ENCODE measurements around the gene EYA3. TPM values are rescaled to one million over a fixed set of nuclear protein-coding genes. Genes with fewer than 3 reads are reported as not detected.

EYA3 gene
- total and polyA plus RNA-seq, 2 donors (not counting 3 experiments of a cell fraction or from before 2014, with no cell fraction given): 12.7 to 33.0 TPM

- CTCF ChIA-PET: interaction anchor here (1.0 kb wide), 1 partner anchor 17 kb away, joined by 3 read pairs; no protein-coding TSS in a partner anchor
- intact Hi-C loops (cut with micrococcal nuclease): no loop called here
Measured at GRCh38 chr1:27957655-27958054, 130.8 kb downstream of the EYA3 start.

DNA sequence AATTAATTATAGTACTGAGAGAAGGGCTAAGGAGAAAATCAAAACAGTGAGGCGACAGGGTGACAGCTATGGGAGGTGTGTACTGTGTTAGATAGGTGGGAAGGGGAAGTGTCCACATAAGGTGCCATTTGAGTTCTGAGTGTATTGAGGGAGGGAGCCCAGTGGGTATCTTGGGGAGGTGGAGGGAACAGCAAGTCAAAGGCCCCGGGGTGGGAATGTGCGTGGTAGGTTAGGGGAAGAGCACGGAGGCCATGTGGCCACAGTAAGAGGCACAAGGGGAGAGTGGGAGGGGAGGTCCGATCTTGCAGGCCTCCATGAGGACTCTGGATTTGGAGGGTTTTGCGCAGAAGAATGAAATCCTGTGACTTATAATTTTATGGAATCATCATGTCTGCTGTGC lies 131.6 kb downstream of the EYA3 start:
- no peaks in the 10 kb centered on the region for H4K20me1 ChIP-seq (replicated peaks; ENCODE audit: control insufficient read depth, extremely low read depth, insufficient read depth, low read length)
- intact Hi-C loops (cut with micrococcal nuclease): no loop called here
- H3K79me2 ChIP-seq (ENCODE audit: control insufficient read depth, insufficient read depth, low read length): no peaks in the 10 kb centered on the region
- no peaks in the 10 kb centered on the region for H3K9me1 ChIP-seq (replicated peaks; ENCODE audit: control insufficient read depth, extremely low read depth, insufficient read depth, low read length)
- CTCF ChIA-PET: interaction anchor here (1.0 kb wide), 1 partner anchor 16 kb away, joined by 3 read pairs; no protein-coding TSS in a partner anchor
- peaks cover 18% of the 10 kb centered on the region for H3K4me1 ChIP-seq (ENCODE audit: control insufficient read depth, extremely low read depth, insufficient read depth, low read length)
- no peak overlapping the region for H2AFZ ChIP-seq (ENCODE audit: low read depth, low read length)
- H3K27ac ChIP-seq (ENCODE audit: insufficient read depth, low read depth, low read length): no peak overlapping the region
- DNase-seq (ENCODE audit: low read depth, low spot score) (no peak), FAIRE-seq (no peak)
- H3K36me3 ChIP-seq (ENCODE audit: control insufficient read depth in 2 of 2, extremely low read depth in 1 of 2, insufficient read depth in 2 of 2, low read length in 2 of 2): no peaks in the 10 kb centered on the region
- H3K9me3 ChIP-seq (replicated peaks; ENCODE audit: control insufficient read depth, insufficient read depth, low read length): no peaks in the 10 kb centered on the region
- no peak for TF ChIP-seq MYC (IDR thresholded peaks at IDR 0.05; ENCODE audit: low read depth, low read length)
- H3K4me3 ChIP-seq (replicated peaks in 1 of 3; ENCODE audit: insufficient read depth in 1 of 3, low read depth in 1 of 3, low read length in 3 of 3): no peak overlapping the region
- H3K27me3 ChIP-seq (ENCODE audit: control insufficient read depth in 2 of 2, insufficient read depth in 2 of 2, low read length in 2 of 2): peaks cover 0 to 2% of the 10 kb centered on the region in 2 experiments
- BruUV-seq (replicated peaks): no TSS peak
- POLR2A ChIA-PET: no interaction called here
- dilution Hi-C loops (cut with MboI; ENCODE audit: extremely low pct_ligation_motif_present, low sequenced_read_pairs): no loop called here
- H3K4me2 ChIP-seq (ENCODE audit: insufficient read depth, low read length): no peak overlapping the region
- no peak overlapping the region for H3K9ac ChIP-seq (replicated peaks; ENCODE audit: extremely low read depth, insufficient read depth, low read length)

More at GRCh38 chr1:27957655-27958054, 130.8 kb downstream of the EYA3 start:
- no peak overlapping the region for H2AFZ ChIP-seq (ENCODE audit: low read depth, low read length)
- DNase-seq (ENCODE audit: low read depth, low spot score) (no peak), FAIRE-seq (no peak)
- H3K27ac ChIP-seq (ENCODE audit: insufficient read depth, low read depth, low read length): no peak overlapping the region
- TF ChIP-seq FOS (IDR thresholded peaks at IDR 0.05; ENCODE audit: borderline replicate concordance, insufficient read depth, low read length): no peak
- no peak for TF ChIP-seq POLR2A (IDR thresholded peaks at IDR 0.05; ENCODE audit: low read depth, low read length)
- TF ChIP-seq JUN (IDR thresholded peaks at IDR 0.05; ENCODE audit: borderline replicate concordance, insufficient read depth, insufficient read length, low read depth): no peak
- TF ChIP-seq MYC (IDR thresholded peaks at IDR 0.05; ENCODE audit: low read depth, low read length): no peak
- H3K9ac ChIP-seq (replicated peaks; ENCODE audit: extremely low read depth, insufficient read depth, low read length): no peak overlapping the region
- POLR2A ChIA-PET: no interaction called here
- H3K4me2 ChIP-seq (ENCODE audit: insufficient read depth, low read length): no peak overlapping the region
- no peaks in the 10 kb centered on the region for H3K27me3 ChIP-seq (ENCODE audit: control insufficient read depth in 2 of 2, insufficient read depth in 2 of 2, low read length in 2 of 2)
- dilution Hi-C loops (cut with MboI; ENCODE audit: extremely low pct_ligation_motif_present, low sequenced_read_pairs): no loop called here
- H3K79me2 ChIP-seq (ENCODE audit: control insufficient read depth, insufficient read depth, low read length): no peaks in the 10 kb centered on the region
- BruUV-seq (replicated peaks): no TSS peak
- H3K4me3 ChIP-seq (replicated peaks in 1 of 3; ENCODE audit: insufficient read depth in 1 of 3, low read depth in 1 of 3, low read length in 3 of 3): no peak overlapping the region
- no peaks in the 10 kb centered on the region for H4K20me1 ChIP-seq (replicated peaks; ENCODE audit: control insufficient read depth, extremely low read depth, insufficient read depth, low read length)
- H3K36me3 ChIP-seq (ENCODE audit: control insufficient read depth in 2 of 2, extremely low read depth in 1 of 2, insufficient read depth in 2 of 2, low read length in 2 of 2): no peaks in the 10 kb centered on the region
- peaks cover 18% of the 10 kb centered on the region for H3K4me1 ChIP-seq (ENCODE audit: control insufficient read depth, extremely low read depth, insufficient read depth, low read length)
- H3K9me3 ChIP-seq (replicated peaks; ENCODE audit: control insufficient read depth, insufficient read depth, low read length): no peaks in the 10 kb centered on the region
- no peaks in the 10 kb centered on the region for H3K9me1 ChIP-seq (replicated peaks; ENCODE audit: control insufficient read depth, extremely low read depth, insufficient read depth, low read length)

Data from endothelial cell of umbilical vein (primary cell).